Upper lobe of left lung (tissue), 6 donors: ENCODE results near the gene PPP2R5D. TPM values are rescaled to one million over a fixed set of nuclear protein-coding genes. Genes with fewer than 3 reads are reported as not detected.

ENCODE experiments used
- ATAC-seq, 2 donors: fragments of 200-7000 bp; cut with Tn5 transposase; one replicate each; pipeline ENCODE4 v1.9.1; 2022; ENCODE audit warnings: mild to moderate bottlenecking in 2 of 2, moderate library complexity in 2 of 2; ENCODE audit not compliant: low FRiP score in 2 of 2
- DNase-seq, 2 donors: peaks; one replicate each; pipeline ENCODE4 v3.0.0-alpha.2; 2019 to 2020
- H3K27ac ChIP-seq, 4 donors: fragments of 200-600 bp; sonication (generic); one replicate each; pipeline ENCODE4 v1.5.1; 2016 to 2019
- H3K27me3 ChIP-seq, 4 donors: fragments of 200-600 bp; sonication (generic); one replicate each; pipeline ENCODE4 v1.5.1; 2017 to 2019
- H3K36me3 ChIP-seq, 4 donors: fragments of 200-600 bp; sonication (generic); one replicate each; pipeline ENCODE4 v1.5.1; 2016 to 2019
- H3K4me1 ChIP-seq, 4 donors: fragments of 200-600 bp; sonication (generic); one replicate each; pipeline ENCODE4 v1.5.1; 2018 to 2019
- H3K4me3 ChIP-seq, 4 donors: fragments of 200-600 bp; sonication (generic); one replicate each; pipeline ENCODE4 v1.5.1; 2017 to 2019; ENCODE audit warnings: mild to moderate bottlenecking in 2 of 4, moderate library complexity in 1 of 4
- H3K9me3 ChIP-seq, 4 donors: fragments of 200-600 bp; sonication (generic); one replicate each; pipeline ENCODE4 v1.5.1; 2018 to 2019
- CTCF ChIP-seq, 6 experiments: fragments of 450-650 bp in 4 of 6; fragments of 200-600 bp in 2 of 6; sonication (generic) in 2 of 6; IDR thresholded peaks; one replicate each; pipeline ENCODE4 v1.5.1; 2016 to 2019; ENCODE audit warnings: antibody characterized with exemption in 6 of 6
- EP300 ChIP-seq, 4 donors: sonication (generic); formaldehyde crosslinking; IDR thresholded peaks; one replicate each; pipeline ENCODE4 v1.5.1; 2017; ENCODE audit warnings: antibody characterized with exemption in 4 of 4, control low read depth in 2 of 4
- POLR2A ChIP-seq, 4 donors: fragments of 450-650 bp; IDR thresholded peaks; one replicate each; pipeline ENCODE4 v1.5.1; 2016 to 2017; ENCODE audit warnings: antibody characterized with exemption in 4 of 4, mild to moderate bottlenecking in 2 of 4
- POLR2AphosphoS5 ChIP-seq, 2 donors: sonication (generic); formaldehyde crosslinking; IDR thresholded peaks; one replicate each; pipeline ENCODE4 v1.5.1; 2017; ENCODE audit warnings: antibody characterized with exemption in 2 of 2
- WGBS, 2 donors: methylation state at CpG; one replicate each; pipeline ENCODE4 v1.1.5; 2017 to 2018; 5-methylcytosine and 5-hydroxymethylcytosine counted together
- total RNA-seq, 6 donors: library from RNA; depleted of rRNA in 4 of 6; stranded (reverse); fragments of >200 nt in 4 of 6; gene quantifications; one replicate each; pipeline versions ENCODE4 v1.1.0 to v1.2.1, GENCODE V29; 2016 to 2021
- donor health status: DM: no; HTN: no; CAD: no; lungs with moderate emphysema.
- donor health status: DM: no; HTN: yes; CAD: no; lungs with severe emphysema.

PPP2R5D gene
- total RNA-seq, 6 donors from 2014 or later: 22.8 to 45.1 (median 27.3) TPM

GRCh38 chr6:43033496-43034189 lies 49.3 kb downstream of the PPP2R5D start:
- no peak for DNase-seq
- no peak for ATAC-seq
- no peak overlapping the region for H3K27ac ChIP-seq
- no peaks in the 10 kb centered on the region for H3K27me3 ChIP-seq
- TF ChIP-seq CTCF (IDR thresholded peaks at IDR 0.05): no peak
- TF ChIP-seq POLR2AphosphoS5 (IDR thresholded peaks at IDR 0.05): no peak
- TF ChIP-seq EP300 (IDR thresholded peaks at IDR 0.05): no peak
- no peak for TF ChIP-seq POLR2A (IDR thresholded peaks at IDR 0.05)
- no peaks in the 10 kb centered on the region for H3K4me1 ChIP-seq
- no peaks in the 10 kb centered on the region for H3K9me3 ChIP-seq
- peaks cover 28 to 96% (median 58%) of the 10 kb centered on the region in 4 donors for H3K36me3 ChIP-seq
- H3K4me3 ChIP-seq: no peak overlapping the region
- WGBS, 2 donors: 82 to 98% methylated on average over 2 of the region's 2 CpGs

- no peak overlapping the region for H3K27ac ChIP-seq
Observed at GRCh38 chr6:43034190-43034525, 49.8 kb downstream of the PPP2R5D start.

GRCh38 chr6:43035495-43036194 lies 51.3 kb downstream of the PPP2R5D start:
- Histone ChIP-seq H3K36me3 (peaks cover 14 to 94% (median 51%) of the 10 kb centered on the region in 4 donors), H3K27ac (no peak overlapping the region)
- no peak for ATAC-seq

More at GRCh38 chr6:43034190-43034525, 49.8 kb downstream of the PPP2R5D start:
- peaks cover 23 to 96% (median 58%) of the 10 kb centered on the region in 4 donors for H3K36me3 ChIP-seq
- ATAC-seq (no peak), DNase-seq (no peak)
- no peaks in the 10 kb centered on the region for H3K9me3 ChIP-seq
- 80 to 93% methylated on average over 2 of the region's 2 CpGs for WGBS, 2 donors
- H3K27me3 ChIP-seq: no peaks in the 10 kb centered on the region
- H3K4me3 ChIP-seq: no peak overlapping the region
- no peak for TF ChIP-seq EP300 (IDR thresholded peaks at IDR 0.05)
- no peak for TF ChIP-seq CTCF (IDR thresholded peaks at IDR 0.05)
- no peak for TF ChIP-seq POLR2A (IDR thresholded peaks at IDR 0.05)
- no peak for TF ChIP-seq POLR2AphosphoS5 (IDR thresholded peaks at IDR 0.05)
- H3K4me1 ChIP-seq: no peaks in the 10 kb centered on the region

GRCh38 chr6:43036712-43037111 lies 52.3 kb downstream of the PPP2R5D start:
- Histone ChIP-seq H3K27ac (no peak overlapping the region), H3K4me1 (no peaks in the 10 kb centered on the region), H3K27me3 (no peaks in the 10 kb centered on the region), H3K9me3 (no peaks in the 10 kb centered on the region), H3K4me3 (no peak overlapping the region), H3K36me3 (peaks cover 12 to 92% (median 49%) of the 10 kb centered on the region in 4 donors)
- no peak for TF ChIP-seq POLR2AphosphoS5 (IDR thresholded peaks at IDR 0.05)
- TF ChIP-seq EP300 (IDR thresholded peaks at IDR 0.05): no peak
- TF ChIP-seq POLR2A (IDR thresholded peaks at IDR 0.05): no peak
- TF ChIP-seq CTCF (IDR thresholded peaks at IDR 0.05): no peak
- ATAC-seq (no peak), DNase-seq (no peak)
- 94 to 95% methylated on average over 9 of the region's 9 CpGs for WGBS, 2 donors

More at GRCh38 chr6:43035495-43036194, 51.3 kb downstream of the PPP2R5D start:
- DNase-seq: no peak
- Histone ChIP-seq H3K27me3 (no peaks in the 10 kb centered on the region), H3K9me3 (no peaks in the 10 kb centered on the region), H3K4me1 (no peaks in the 10 kb centered on the region), H3K4me3 (no peak overlapping the region)
- TF ChIP-seq CTCF (IDR thresholded peaks at IDR 0.05) (no peak), POLR2AphosphoS5 (IDR thresholded peaks at IDR 0.05) (no peak), POLR2A (IDR thresholded peaks at IDR 0.05) (no peak), EP300 (IDR thresholded peaks at IDR 0.05) (no peak)
- WGBS, 2 donors: 80 to 91% methylated on average over 4 of the region's 4 CpGs
